GM18909 (cell line): ENCODE measurements around the gene MFSD6L.

Experiments used
- ATAC-seq: cut with Tn5 transposase; IDR thresholded peaks from one replicate; pipeline ENCODE4 v1.9.1; 2021; ENCODE audit warnings: mild to moderate bottlenecking; ENCODE audit not compliant: unreplicated experiment, poor library complexity

Gene MFSD6L

DNA sequence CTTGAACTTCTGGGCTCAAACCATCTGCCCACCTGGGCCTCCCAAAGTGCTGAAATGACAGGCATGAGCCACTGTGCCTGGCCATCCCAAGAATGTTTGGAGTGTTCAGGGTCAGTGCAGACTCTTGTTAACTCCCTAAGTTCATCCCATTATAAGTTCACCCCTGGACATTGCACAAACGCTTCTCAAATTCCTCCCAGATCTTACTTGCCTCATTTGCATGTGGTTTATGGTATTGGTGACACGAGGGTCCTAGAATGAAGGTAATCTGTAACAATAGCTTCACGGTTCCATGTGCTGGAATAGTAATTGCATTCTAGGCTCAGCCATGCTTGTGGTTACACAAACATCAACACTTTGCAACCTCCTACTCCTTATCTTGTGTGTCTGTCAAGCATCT lies 49.5 kb downstream of the MFSD6L start:
- no peak for ATAC-seq

DNA sequence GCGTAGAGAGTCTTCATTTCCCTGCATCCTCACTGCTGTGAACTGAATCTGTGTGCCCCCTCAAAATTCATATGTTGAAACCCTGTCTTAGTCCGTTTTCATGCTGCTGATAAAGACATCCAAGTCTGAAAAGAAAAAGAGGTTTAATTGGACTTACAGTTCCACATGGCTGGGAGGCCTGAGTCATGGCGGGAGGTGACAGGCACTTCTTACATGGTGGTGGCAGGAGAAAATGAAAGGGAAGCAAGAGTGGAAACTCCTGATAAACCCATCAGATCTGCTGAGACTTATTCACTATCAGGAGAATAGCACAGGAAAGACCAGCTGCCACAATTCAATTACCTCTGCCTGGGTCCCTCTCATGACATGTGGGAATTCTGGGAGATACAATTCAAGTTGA lies 51.4 kb downstream of the MFSD6L start:
- ATAC-seq: no peak
